Muscle of arm (tissue), 12 donors: ENCODE results near the gene ST7. TPM values are rescaled to one million over a fixed set of nuclear protein-coding genes. Genes with fewer than 3 reads are reported as not detected.
A peak's percentile ranks its signal among the peaks of the same experiment; 100 is the strongest.
"Not testable (repeated sequence)": the region's sequence is repeated elsewhere in the genome, so short reads cannot be mapped to it uniquely, and the experiment has no call there.

Source experiments
- DNase-seq: peaks from one replicate; pipeline ENCODE4 v3.0.0-alpha.2; 2013
- polyA plus RNA-seq, 12 donors: library from polyadenylated mRNA; unstranded; fragments of 120-200 nt; gene quantifications; one replicate each; pipeline ENCODE4 v1.2.1, GENCODE V29; 2013; ENCODE audit not compliant: insufficient read length in 12 of 12

ST7 gene
- polyA plus RNA-seq, 12 donors: 16.0 to 22.8 (median 19.6) TPM; not detected in 1

GRCh38 chr7:117091721-117092120 is 138.4 kb downstream of the ST7 start:
- no peak for DNase-seq

GRCh38 chr7:117092785-117093184 is 139.5 kb downstream of the ST7 start:
- DNase-seq: no peak

GRCh38 chr7:117094457-117094856 is 141.2 kb downstream of the ST7 start:
- no peak for DNase-seq

- no peak for DNase-seq
These were observed 141.8 kb downstream of the ST7 start for GRCh38 chr7:117095055-117095454.

- DNase-seq: no peak
These were observed 143.0 kb downstream of the ST7 start for GRCh38 chr7:117096330-117096729.

- no peak for DNase-seq
These were observed 143.6 kb downstream of the ST7 start for GRCh38 chr7:117096942-117097341.

- DNase-seq: no peak
These were observed 144.6 kb downstream of the ST7 start for GRCh38 chr7:117097860-117098259.

- no peak for DNase-seq
These were observed 145.2 kb downstream of the ST7 start for GRCh38 chr7:117098457-117098856.

GRCh38 chr7:117101026-117101425 is 147.7 kb downstream of the ST7 start:
- DNase-seq: no peak

- no peak for DNase-seq
These were observed 157.4 kb downstream of the ST7 start for GRCh38 chr7:117110480-117111315.

- DNase-seq: no peak
These were observed 158.2 kb downstream of the ST7 start for GRCh38 chr7:117111535-117111934.

GRCh38 chr7:117112640-117113039 is 159.3 kb downstream of the ST7 start:
- DNase-seq: no peak

GRCh38 chr7:117113871-117114270 is 160.6 kb downstream of the ST7 start:
- no peak for DNase-seq

- no peak for DNase-seq
These were observed 161.0 kb downstream of the ST7 start for GRCh38 chr7:117114272-117114671.

- DNase-seq: no peak
These were observed 162.9 kb downstream of the ST7 start for GRCh38 chr7:117116211-117116610.

GRCh38 chr7:117117172-117117571 is 163.9 kb downstream of the ST7 start:
- no peak for DNase-seq

GRCh38 chr7:117118579-117119180 is 165.4 kb downstream of the ST7 start:
- DNase-seq: no peak

- peak; percentile 76 for DNase-seq
These were observed 166.1 kb downstream of the ST7 start for GRCh38 chr7:117119192-117119924.

GRCh38 chr7:117120321-117120720 is 167.0 kb downstream of the ST7 start:
- DNase-seq: not testable (repeated sequence)

- DNase-seq: not testable (repeated sequence)
These were observed 168.7 kb downstream of the ST7 start for GRCh38 chr7:117122036-117122435.

GRCh38 chr7:117122536-117122935 is 169.2 kb downstream of the ST7 start:
- DNase-seq: no peak

- DNase-seq: no peak
These were observed 170.1 kb downstream of the ST7 start for GRCh38 chr7:117123311-117123926.
